ENCODE measurements around the gene PAK4. TPM values are rescaled to one million over a fixed set of nuclear protein-coding genes. Genes with fewer than 3 reads are reported as not detected.
A peak's percentile ranks its signal among the peaks of the same experiment; 100 is the strongest.

Gene PAK4
- total RNA-seq, 1 experiment from 2014 or later = 90.1 TPM

DNA sequence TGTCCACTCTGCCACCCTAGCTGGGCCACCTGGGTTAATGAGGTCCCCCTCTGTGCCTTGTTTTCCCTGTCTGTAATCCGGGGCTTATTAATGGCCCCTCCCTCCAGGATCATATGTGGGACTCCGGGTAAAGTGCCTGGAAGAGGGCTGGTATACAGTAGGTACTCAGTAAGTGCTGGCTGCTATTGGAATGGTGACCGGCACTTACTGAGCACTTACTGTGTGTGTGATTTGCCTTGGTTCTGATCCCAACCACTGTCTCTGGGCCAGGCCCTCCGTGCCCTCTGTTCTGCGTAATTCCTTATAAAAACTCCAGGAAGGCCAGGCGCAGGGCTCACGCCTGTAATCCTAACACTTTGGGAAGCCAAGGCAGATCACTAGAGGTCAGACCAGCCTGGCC lies 40.3 kb downstream of the PAK4 start (continued):
- TF ChIP-seq, protein P1, sequence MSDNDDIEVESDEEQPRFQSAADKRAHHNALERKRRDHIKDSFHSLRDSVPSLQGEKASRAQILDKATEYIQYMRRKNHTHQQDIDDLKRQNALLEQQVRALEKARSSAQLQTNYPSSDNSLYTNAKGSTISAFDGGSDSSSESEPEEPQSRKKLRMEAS (IDR thresholded peaks at IDR 0.05) = no peak
- no peak for TF ChIP-seq FOSL1 (IDR thresholded peaks at IDR 0.05; ENCODE audit: low read depth)
- TF ChIP-seq TCF7L2 (IDR thresholded peaks at IDR 0.05; ENCODE audit: borderline replicate concordance, extremely low read depth, insufficient read depth, insufficient read length) = no peak
- TF ChIP-seq YY1 (IDR thresholded peaks at IDR 0.05; ENCODE audit: extremely low read depth, insufficient replicate concordance, low read depth, low read length) = no peak
- TF ChIP-seq SP1 (IDR thresholded peaks at IDR 0.05; ENCODE audit: low read depth) = no peak
- no peak for TF ChIP-seq ELF1 (IDR thresholded peaks at IDR 0.05; ENCODE audit: borderline replicate concordance, low read depth)
- no peak for TF ChIP-seq SIN3A (IDR thresholded peaks at IDR 0.05; ENCODE audit: low read depth)
- TF ChIP-seq POLR2AphosphoS5 (IDR thresholded peaks at IDR 0.05; ENCODE audit: low read depth, low read length) = no peak
- TF ChIP-seq CBX3 (IDR thresholded peaks at IDR 0.05; ENCODE audit: low read depth) = no peak
- TF ChIP-seq SRF (IDR thresholded peaks at IDR 0.05; ENCODE audit: low read depth) = no peak
- TF ChIP-seq CEBPB (IDR thresholded peaks at IDR 0.05; ENCODE audit: low read depth) = no peak
- TF ChIP-seq RAD21 (IDR thresholded peaks at IDR 0.05; ENCODE audit: low read depth) = no peak

DNA sequence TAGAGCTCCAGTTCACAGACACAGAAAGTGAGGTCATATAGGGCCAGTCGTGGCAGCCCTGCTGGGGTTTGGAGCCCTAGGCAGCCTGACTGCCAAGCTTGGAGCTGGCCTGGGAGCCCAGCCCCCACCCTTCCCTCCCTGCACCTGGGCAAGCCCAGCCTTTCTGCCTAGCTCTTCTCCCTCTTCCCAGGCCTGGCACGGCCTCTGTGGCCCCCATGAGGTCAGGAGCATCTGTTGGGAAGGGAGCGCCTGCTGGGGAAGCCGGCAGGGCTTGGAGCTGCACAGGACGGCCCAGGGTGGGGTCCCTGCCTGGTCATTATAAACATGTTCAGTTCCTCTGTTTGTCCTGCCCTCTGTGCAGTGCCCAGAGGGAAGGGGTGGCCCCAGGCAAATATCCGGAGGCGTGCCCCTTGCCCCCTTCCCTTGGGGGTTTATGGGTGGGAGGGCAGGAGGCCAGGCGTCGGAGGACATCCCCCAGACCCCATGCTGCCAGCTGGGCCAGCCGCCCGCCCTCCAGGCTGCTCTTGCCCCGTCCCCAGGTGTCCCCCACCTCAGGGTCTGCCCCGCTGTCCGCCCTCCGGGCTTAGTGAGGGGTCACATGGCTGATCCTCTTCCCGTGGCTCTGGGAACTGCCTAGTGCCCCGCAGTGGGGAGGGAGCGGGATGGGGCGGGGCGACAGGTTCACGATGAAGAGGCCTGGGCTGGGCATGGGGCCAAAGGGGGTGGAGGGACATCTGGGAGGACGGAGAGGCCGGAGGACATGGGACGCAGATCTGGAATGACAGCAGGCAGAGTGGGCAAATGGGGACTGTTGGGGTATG lies 41.2 kb downstream of the PAK4 start:
- Histone ChIP-seq H3K79me2 (ENCODE audit: insufficient read depth, low read length) (peaks cover 32% of the 10 kb centered on the region), H4K20me1 (ENCODE audit: insufficient read depth) (no peaks in the 10 kb centered on the region), H3K27ac (ENCODE audit: low read depth, low read length) (0 out of 2 replicates have a peak overlapping the region, but pooled peaks have one; percentile 29), H3K9ac (ENCODE audit: low read length) (no peak overlapping the region), H2AFZ (ENCODE audit: low read depth, low read length, poor library complexity, severe bottlenecking) (no peak overlapping the region), H3K4me2 (ENCODE audit: low read length) (peak overlapping the region; percentile 17; the same call in 1 of the 2 replicates), H3K9me2 (ENCODE audit: insufficient read depth) (no peaks in the 10 kb centered on the region), H3K4me1 (ENCODE audit: control insufficient read depth in 1 of 2, insufficient read depth in 2 of 2, low read length in 2 of 2) (peaks cover 16 to 22% of the 10 kb centered on the region in 2 experiments; a peak in 3 of 4 replicates), H3K9me3 (ENCODE audit: control insufficient read depth in 1 of 2, insufficient read depth in 1 of 2, low read depth in 1 of 2, low read length in 2 of 2) (no peaks in the 10 kb centered on the region), H3K27me3 (ENCODE audit: insufficient read depth, low read length) (no peaks in the 10 kb centered on the region), H3K4me3 (replicated peaks in 1 of 2; ENCODE audit: low read depth in 1 of 2, low read length in 2 of 2) (no peak overlapping the region), H3K36me3 (ENCODE audit: control insufficient read depth in 1 of 2, insufficient read depth in 2 of 2, low read length in 2 of 2) (peaks cover 0 to 5% of the 10 kb centered on the region in 2 experiments; a peak in 1 of 4 replicates)
- ATAC-seq (peak; percentile 25), DNase-seq (ENCODE audit: low read depth, low spot score) (no peak)
- ChIA-PET POLR2A (no interaction called here), RAD21 (ENCODE audit: low non-redundant PET in 1 of 2, low total read pairs in 2 of 2, uncharacterized antibody in 2 of 2, unreplicated experiment in 2 of 2) (no interaction called here), CTCF (no interaction called here)
- no TSS peak for BruUV-seq (replicated peaks)
- intact Hi-C loops (cut with micrococcal nuclease) = no loop called here
- TF ChIP-seq SP1 (IDR thresholded peaks at IDR 0.05; ENCODE audit: low read depth) (no peak), YY1 (IDR thresholded peaks at IDR 0.05; ENCODE audit: extremely low read depth, insufficient replicate concordance, low read depth, low read length) (no peak), FOSL1 (IDR thresholded peaks at IDR 0.05; ENCODE audit: low read depth) (no peak), EZH2 (IDR thresholded peaks at IDR 0.05) (no peak), CEBPB (IDR thresholded peaks at IDR 0.05; ENCODE audit: low read depth) (no peak), POLR2AphosphoS5 (IDR thresholded peaks at IDR 0.05; ENCODE audit: low read depth, low read length) (no peak), EGR1 (IDR thresholded peaks at IDR 0.05; ENCODE audit: low read depth) (no peak), CBX3 (IDR thresholded peaks at IDR 0.05; ENCODE audit: low read depth) (no peak), SIN3A (IDR thresholded peaks at IDR 0.05; ENCODE audit: low read depth) (no peak), ZNF274 (IDR thresholded peaks at IDR 0.05; ENCODE audit: low read depth, low read length) (no peak), ELF1 (IDR thresholded peaks at IDR 0.05; ENCODE audit: borderline replicate concordance, low read depth) (no peak)
- TF ChIP-seq, protein P2, sequence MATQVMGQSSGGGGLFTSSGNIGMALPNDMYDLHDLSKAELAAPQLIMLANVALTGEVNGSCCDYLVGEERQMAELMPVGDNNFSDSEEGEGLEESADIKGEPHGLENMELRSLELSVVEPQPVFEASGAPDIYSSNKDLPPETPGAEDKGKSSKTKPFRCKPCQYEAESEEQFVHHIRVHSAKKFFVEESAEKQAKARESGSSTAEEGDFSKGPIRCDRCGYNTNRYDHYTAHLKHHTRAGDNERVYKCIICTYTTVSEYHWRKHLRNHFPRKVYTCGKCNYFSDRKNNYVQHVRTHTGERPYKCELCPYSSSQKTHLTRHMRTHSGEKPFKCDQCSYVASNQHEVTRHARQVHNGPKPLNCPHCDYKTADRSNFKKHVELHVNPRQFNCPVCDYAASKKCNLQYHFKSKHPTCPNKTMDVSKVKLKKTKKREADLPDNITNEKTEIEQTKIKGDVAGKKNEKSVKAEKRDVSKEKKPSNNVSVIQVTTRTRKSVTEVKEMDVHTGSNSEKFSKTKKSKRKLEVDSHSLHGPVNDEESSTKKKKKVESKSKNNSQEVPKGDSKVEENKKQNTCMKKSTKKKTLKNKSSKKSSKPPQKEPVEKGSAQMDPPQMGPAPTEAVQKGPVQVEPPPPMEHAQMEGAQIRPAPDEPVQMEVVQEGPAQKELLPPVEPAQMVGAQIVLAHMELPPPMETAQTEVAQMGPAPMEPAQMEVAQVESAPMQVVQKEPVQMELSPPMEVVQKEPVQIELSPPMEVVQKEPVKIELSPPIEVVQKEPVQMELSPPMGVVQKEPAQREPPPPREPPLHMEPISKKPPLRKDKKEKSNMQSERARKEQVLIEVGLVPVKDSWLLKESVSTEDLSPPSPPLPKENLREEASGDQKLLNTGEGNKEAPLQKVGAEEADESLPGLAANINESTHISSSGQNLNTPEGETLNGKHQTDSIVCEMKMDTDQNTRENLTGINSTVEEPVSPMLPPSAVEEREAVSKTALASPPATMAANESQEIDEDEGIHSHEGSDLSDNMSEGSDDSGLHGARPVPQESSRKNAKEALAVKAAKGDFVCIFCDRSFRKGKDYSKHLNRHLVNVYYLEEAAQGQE (IDR thresholded peaks at IDR 0.05; ENCODE audit: low read depth) = no peak
- TF ChIP-seq, protein P3, sequence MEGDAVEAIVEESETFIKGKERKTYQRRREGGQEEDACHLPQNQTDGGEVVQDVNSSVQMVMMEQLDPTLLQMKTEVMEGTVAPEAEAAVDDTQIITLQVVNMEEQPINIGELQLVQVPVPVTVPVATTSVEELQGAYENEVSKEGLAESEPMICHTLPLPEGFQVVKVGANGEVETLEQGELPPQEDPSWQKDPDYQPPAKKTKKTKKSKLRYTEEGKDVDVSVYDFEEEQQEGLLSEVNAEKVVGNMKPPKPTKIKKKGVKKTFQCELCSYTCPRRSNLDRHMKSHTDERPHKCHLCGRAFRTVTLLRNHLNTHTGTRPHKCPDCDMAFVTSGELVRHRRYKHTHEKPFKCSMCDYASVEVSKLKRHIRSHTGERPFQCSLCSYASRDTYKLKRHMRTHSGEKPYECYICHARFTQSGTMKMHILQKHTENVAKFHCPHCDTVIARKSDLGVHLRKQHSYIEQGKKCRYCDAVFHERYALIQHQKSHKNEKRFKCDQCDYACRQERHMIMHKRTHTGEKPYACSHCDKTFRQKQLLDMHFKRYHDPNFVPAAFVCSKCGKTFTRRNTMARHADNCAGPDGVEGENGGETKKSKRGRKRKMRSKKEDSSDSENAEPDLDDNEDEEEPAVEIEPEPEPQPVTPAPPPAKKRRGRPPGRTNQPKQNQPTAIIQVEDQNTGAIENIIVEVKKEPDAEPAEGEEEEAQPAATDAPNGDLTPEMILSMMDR (IDR thresholded peaks at IDR 0.05 in 2 of 3, conservative IDR thresholded peaks at IDR 0.05 in 1 of 3; ENCODE audit: borderline replicate concordance in 1 of 3, insufficient read depth in 1 of 3, low read depth in 2 of 3, low read length in 2 of 3) = no peak
